Panc1 (cell line): Measurements from ENCODE around the gene F13A1.

ENCODE experiments used
- POLR2AphosphoS5 ChIP-seq: IDR thresholded peaks from 2 replicates; pipeline ENCODE4 v1.6.1; 2012; ENCODE audit warnings: mild to moderate bottlenecking, low read depth, low read length, moderate library complexity
- REST ChIP-seq, 2 experiments: IDR thresholded peaks; 2 replicates each; pipeline ENCODE4 v1.6.1; 2011 to 2012; ENCODE audit warnings: low read depth in 2 of 2, control low read depth in 1 of 2, low read length in 1 of 2, mild to moderate bottlenecking in 1 of 2, moderate library complexity in 1 of 2; ENCODE audit not compliant: insufficient read depth in 1 of 2
- SIN3A ChIP-seq: IDR thresholded peaks from 2 replicates; pipeline ENCODE4 v1.6.1; 2012; ENCODE audit warnings: low read depth, mild to moderate bottlenecking, low read length, moderate library complexity, borderline replicate concordance; ENCODE audit not compliant: insufficient read depth
- TF ChIP-seq, protein P1 (sequence below): fragments of 450-650 bp; IDR thresholded peaks from 2 replicates; pipeline ENCODE4 v1.5.1; 2017; ENCODE audit warnings: mild to moderate bottlenecking

DNA sequence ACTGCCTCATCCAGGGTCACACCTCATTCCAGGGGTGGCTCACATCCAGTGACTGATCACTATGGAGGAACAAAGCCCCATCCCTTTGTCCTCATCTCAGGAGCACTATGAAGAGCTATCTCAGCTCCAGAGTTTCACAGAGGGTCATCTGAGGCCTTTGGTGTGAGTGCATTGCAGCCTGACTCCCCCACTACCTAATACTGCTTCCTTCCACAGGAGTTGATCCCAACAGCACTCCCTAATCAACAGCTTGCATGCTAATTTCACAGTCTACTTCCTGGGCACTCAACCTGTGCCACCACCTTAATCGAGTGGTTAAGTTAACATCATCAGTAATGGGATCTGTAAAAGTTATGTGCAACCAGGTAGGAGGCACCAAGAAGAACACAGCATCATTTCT lies 37.7 kb downstream of the F13A1 start:
- TF ChIP-seq, protein P1, sequence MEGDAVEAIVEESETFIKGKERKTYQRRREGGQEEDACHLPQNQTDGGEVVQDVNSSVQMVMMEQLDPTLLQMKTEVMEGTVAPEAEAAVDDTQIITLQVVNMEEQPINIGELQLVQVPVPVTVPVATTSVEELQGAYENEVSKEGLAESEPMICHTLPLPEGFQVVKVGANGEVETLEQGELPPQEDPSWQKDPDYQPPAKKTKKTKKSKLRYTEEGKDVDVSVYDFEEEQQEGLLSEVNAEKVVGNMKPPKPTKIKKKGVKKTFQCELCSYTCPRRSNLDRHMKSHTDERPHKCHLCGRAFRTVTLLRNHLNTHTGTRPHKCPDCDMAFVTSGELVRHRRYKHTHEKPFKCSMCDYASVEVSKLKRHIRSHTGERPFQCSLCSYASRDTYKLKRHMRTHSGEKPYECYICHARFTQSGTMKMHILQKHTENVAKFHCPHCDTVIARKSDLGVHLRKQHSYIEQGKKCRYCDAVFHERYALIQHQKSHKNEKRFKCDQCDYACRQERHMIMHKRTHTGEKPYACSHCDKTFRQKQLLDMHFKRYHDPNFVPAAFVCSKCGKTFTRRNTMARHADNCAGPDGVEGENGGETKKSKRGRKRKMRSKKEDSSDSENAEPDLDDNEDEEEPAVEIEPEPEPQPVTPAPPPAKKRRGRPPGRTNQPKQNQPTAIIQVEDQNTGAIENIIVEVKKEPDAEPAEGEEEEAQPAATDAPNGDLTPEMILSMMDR: no peak
- TF ChIP-seq REST (IDR thresholded peaks at IDR 0.05; ENCODE audit: insufficient read depth in 1 of 2, low read depth in 2 of 2, low read length in 1 of 2): no peak
- TF ChIP-seq POLR2AphosphoS5: no peak
- no peak for TF ChIP-seq SIN3A
